HepG2 (cell line): ENCODE results near the gene DHRS7. TPM values are rescaled to one million over a fixed set of nuclear protein-coding genes. Genes with fewer than 3 reads are reported as not detected.

Source experiments
- BRD4 ChIP-seq: sonication (generic); formaldehyde crosslinking; IDR thresholded peaks from 2 replicates; pipeline ENCODE4 v1.4.0; 2020; ENCODE audit warnings: missing genetic modification reagents
- CAMTA2 ChIP-seq: sonication (generic); formaldehyde crosslinking; IDR thresholded peaks from 2 replicates; pipeline ENCODE4 v1.4.0; 2020; ENCODE audit warnings: mild to moderate bottlenecking, missing genetic modification reagents, borderline replicate concordance
- FOXO1 ChIP-seq: sonication (generic); formaldehyde crosslinking; IDR thresholded peaks from 2 replicates; pipeline ENCODE4 v1.4.0; 2020; ENCODE audit warnings: missing genetic modification reagents
- HMGA1 ChIP-seq: sonication (generic); formaldehyde crosslinking; conservative IDR thresholded peaks from 2 replicates; pipeline ENCODE4 v1.4.0; 2020; ENCODE audit warnings: missing genetic modification reagents
- JUN ChIP-seq: sonication (generic); formaldehyde crosslinking; IDR thresholded peaks from 2 replicates; pipeline ENCODE4 v1.4.0; 2020; ENCODE audit warnings: mild to moderate bottlenecking, missing genetic modification reagents
- MTA3 ChIP-seq: sonication (generic); formaldehyde crosslinking; IDR thresholded peaks from 2 replicates; pipeline ENCODE4 v1.4.0; 2020; ENCODE audit warnings: missing genetic modification reagents
- ZMYM3 ChIP-seq: sonication (generic); formaldehyde crosslinking; IDR thresholded peaks from 2 replicates; pipeline ENCODE4 v1.5.1; 2020; ENCODE audit warnings: mild to moderate bottlenecking, missing genetic modification reagents
- ZNF446 ChIP-seq: sonication (generic); formaldehyde crosslinking; IDR thresholded peaks from 2 replicates; pipeline ENCODE4 v1.5.0; 2020; ENCODE audit warnings: mild to moderate bottlenecking, missing genetic modification reagents
- ZNF558 ChIP-seq: sonication (generic); formaldehyde crosslinking; IDR thresholded peaks from 2 replicates; pipeline ENCODE4 v1.9.0; 2022; ENCODE audit warnings: mild to moderate bottlenecking, missing genetic modification reagents, borderline replicate concordance
- ZNF567 ChIP-seq: sonication (generic); formaldehyde crosslinking; IDR thresholded peaks from 2 replicates; pipeline ENCODE4 v1.8.1; 2023; ENCODE audit warnings: mild to moderate bottlenecking, missing genetic modification reagents, borderline replicate concordance
- ZNF850 ChIP-seq: sonication (generic); formaldehyde crosslinking; conservative IDR thresholded peaks from 2 replicates; pipeline ENCODE4 v1.9.0; 2021; ENCODE audit warnings: mild to moderate bottlenecking, missing genetic modification reagents
- polyA plus RNA-seq, 8 experiments: library from polyadenylated mRNA; depleted of rRNA in 3 of 8; stranded (reverse) in 7 of 8; unstranded in 1 of 8; fragments of >200 nt; fragmentation: Illumina TruSeq in 4 of 8; extraction: Trizol in 4 of 8; gene quantifications; 2 replicates each; pipeline versions ENCODE4 v1.2.1 to v1.2.3, GENCODE V29; 2011 to 2016; ENCODE audit warnings: low read depth in 4 of 8, missing spikeins in 1 of 8, mixed read lengths in 1 of 8; ENCODE audit not compliant: insufficient read depth in 1 of 8
- total RNA-seq, 5 experiments: library from RNA; depleted of rRNA; stranded (reverse); fragments of >200 nt; fragmentation: Illumina TruSeq; extraction: Trizol; gene quantifications; 2 replicates each; pipeline ENCODE4 v1.2.3, GENCODE V29; 2016; ENCODE audit warnings: low read depth in 1 of 5
- TF ChIP-seq, protein P1 (sequence below): sonication (generic); formaldehyde crosslinking; IDR thresholded peaks from 2 replicates; pipeline ENCODE4 v1.5.0; 2020; ENCODE audit warnings: mild to moderate bottlenecking, missing genetic modification reagents, borderline replicate concordance
- TF ChIP-seq, protein P2 (sequence below): sonication (generic); formaldehyde crosslinking; IDR thresholded peaks from 2 replicates; pipeline ENCODE4 v1.4.0; 2020; ENCODE audit warnings: missing genetic modification reagents
- TF ChIP-seq, protein P3 (sequence below): IDR thresholded peaks from 2 replicates; pipeline ENCODE4 v1.4.0; 2020; ENCODE audit warnings: mild to moderate bottlenecking, missing genetic modification reagents
- TF ChIP-seq, protein P4 (sequence below): sonication (generic); formaldehyde crosslinking; IDR thresholded peaks from 2 replicates; pipeline ENCODE4 v1.4.0; 2020; ENCODE audit warnings: missing genetic modification reagents, borderline replicate concordance

DHRS7 gene
- total and polyA plus RNA-seq, 2 of the 13 experiments (the other 11 are each of a cell fraction or from before 2014, with no cell fraction given) = 20.8 to 44.4 TPM

DNA sequence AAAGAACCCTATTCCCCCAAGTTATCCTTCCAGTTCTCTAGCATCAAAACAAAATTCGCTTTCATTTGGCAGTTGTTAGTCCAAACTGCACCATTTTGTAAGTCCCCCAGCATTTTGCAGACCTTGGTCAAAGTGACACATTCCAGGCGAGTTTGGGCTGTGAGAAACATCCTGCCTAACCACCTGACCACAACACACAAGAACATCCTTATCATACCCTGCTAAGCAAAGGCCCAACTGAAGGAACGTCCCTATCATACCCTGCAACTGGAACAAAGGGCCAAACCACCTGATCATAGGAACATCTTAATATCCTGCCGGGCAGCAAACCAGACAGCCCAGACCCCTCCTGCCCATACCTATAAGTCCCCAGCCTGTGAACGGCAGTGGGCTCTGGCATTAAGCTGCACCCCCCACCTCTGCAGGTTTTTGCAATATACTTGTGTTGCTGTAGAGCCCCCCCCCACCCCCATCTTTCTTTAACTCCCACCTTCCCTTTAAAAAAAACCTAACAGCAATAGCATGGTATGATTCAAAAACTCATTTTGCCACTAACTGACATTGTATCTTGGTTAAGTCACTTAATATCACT lies 70.8 kb downstream of the DHRS7 start (continued):
- TF ChIP-seq, protein P1, sequence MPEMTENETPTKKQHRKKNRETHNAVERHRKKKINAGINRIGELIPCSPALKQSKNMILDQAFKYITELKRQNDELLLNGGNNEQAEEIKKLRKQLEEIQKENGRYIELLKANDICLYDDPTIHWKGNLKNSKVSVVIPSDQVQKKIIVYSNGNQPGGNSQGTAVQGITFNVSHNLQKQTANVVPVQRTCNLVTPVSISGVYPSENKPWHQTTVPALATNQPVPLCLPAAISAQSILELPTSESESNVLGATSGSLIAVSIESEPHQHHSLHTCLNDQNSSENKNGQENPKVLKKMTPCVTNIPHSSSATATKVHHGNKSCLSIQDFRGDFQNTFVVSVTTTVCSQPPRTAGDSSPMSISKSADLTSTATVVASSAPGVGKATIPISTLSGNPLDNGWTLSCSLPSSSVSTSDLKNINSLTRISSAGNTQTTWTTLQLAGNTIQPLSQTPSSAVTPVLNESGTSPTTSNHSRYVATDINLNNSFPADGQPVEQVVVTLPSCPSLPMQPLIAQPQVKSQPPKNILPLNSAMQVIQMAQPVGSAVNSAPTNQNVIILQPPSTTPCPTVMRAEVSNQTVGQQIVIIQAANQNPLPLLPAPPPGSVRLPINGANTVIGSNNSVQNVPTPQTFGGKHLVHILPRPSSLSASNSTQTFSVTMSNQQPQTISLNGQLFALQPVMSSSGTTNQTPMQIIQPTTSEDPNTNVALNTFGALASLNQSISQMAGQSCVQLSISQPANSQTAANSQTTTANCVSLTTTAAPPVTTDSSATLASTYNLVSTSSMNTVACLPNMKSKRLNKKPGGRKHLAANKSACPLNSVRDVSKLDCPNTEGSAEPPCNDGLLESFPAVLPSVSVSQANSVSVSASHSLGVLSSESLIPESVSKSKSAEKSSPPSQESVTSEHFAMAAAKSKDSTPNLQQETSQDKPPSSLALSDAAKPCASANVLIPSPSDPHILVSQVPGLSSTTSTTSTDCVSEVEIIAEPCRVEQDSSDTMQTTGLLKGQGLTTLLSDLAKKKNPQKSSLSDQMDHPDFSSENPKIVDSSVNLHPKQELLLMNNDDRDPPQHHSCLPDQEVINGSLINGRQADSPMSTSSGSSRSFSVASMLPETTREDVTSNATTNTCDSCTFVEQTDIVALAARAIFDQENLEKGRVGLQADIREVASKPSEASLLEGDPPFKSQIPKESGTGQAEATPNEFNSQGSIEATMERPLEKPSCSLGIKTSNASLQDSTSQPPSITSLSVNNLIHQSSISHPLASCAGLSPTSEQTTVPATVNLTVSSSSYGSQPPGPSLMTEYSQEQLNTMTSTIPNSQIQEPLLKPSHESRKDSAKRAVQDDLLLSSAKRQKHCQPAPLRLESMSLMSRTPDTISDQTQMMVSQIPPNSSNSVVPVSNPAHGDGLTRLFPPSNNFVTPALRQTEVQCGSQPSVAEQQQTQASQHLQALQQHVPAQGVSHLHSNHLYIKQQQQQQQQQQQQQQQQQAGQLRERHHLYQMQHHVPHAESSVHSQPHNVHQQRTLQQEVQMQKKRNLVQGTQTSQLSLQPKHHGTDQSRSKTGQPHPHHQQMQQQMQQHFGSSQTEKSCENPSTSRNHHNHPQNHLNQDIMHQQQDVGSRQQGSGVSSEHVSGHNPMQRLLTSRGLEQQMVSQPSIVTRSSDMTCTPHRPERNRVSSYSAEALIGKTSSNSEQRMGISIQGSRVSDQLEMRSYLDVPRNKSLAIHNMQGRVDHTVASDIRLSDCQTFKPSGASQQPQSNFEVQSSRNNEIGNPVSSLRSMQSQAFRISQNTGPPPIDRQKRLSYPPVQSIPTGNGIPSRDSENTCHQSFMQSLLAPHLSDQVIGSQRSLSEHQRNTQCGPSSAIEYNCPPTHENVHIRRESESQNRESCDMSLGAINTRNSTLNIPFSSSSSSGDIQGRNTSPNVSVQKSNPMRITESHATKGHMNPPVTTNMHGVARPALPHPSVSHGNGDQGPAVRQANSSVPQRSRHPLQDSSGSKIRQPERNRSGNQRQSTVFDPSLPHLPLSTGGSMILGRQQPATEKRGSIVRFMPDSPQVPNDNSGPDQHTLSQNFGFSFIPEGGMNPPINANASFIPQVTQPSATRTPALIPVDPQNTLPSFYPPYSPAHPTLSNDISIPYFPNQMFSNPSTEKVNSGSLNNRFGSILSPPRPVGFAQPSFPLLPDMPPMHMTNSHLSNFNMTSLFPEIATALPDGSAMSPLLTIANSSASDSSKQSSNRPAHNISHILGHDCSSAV = no peak
- TF ChIP-seq, protein P2, sequence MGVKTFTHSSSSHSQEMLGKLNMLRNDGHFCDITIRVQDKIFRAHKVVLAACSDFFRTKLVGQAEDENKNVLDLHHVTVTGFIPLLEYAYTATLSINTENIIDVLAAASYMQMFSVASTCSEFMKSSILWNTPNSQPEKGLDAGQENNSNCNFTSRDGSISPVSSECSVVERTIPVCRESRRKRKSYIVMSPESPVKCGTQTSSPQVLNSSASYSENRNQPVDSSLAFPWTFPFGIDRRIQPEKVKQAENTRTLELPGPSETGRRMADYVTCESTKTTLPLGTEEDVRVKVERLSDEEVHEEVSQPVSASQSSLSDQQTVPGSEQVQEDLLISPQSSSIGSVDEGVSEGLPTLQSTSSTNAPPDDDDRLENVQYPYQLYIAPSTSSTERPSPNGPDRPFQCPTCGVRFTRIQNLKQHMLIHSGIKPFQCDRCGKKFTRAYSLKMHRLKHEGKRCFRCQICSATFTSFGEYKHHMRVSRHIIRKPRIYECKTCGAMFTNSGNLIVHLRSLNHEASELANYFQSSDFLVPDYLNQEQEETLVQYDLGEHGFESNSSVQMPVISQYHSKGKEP (CRISPR knock-in tag) = no peak
- TF ChIP-seq BRD4 (CRISPR knock-in tag) = no peak
- TF ChIP-seq, protein P3, sequence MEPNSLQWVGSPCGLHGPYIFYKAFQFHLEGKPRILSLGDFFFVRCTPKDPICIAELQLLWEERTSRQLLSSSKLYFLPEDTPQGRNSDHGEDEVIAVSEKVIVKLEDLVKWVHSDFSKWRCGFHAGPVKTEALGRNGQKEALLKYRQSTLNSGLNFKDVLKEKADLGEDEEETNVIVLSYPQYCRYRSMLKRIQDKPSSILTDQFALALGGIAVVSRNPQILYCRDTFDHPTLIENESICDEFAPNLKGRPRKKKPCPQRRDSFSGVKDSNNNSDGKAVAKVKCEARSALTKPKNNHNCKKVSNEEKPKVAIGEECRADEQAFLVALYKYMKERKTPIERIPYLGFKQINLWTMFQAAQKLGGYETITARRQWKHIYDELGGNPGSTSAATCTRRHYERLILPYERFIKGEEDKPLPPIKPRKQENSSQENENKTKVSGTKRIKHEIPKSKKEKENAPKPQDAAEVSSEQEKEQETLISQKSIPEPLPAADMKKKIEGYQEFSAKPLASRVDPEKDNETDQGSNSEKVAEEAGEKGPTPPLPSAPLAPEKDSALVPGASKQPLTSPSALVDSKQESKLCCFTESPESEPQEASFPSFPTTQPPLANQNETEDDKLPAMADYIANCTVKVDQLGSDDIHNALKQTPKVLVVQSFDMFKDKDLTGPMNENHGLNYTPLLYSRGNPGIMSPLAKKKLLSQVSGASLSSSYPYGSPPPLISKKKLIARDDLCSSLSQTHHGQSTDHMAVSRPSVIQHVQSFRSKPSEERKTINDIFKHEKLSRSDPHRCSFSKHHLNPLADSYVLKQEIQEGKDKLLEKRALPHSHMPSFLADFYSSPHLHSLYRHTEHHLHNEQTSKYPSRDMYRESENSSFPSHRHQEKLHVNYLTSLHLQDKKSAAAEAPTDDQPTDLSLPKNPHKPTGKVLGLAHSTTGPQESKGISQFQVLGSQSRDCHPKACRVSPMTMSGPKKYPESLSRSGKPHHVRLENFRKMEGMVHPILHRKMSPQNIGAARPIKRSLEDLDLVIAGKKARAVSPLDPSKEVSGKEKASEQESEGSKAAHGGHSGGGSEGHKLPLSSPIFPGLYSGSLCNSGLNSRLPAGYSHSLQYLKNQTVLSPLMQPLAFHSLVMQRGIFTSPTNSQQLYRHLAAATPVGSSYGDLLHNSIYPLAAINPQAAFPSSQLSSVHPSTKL = peak; percentile 57
- no peak for TF ChIP-seq MTA3 (CRISPR knock-in tag)
- TF ChIP-seq, protein P4, sequence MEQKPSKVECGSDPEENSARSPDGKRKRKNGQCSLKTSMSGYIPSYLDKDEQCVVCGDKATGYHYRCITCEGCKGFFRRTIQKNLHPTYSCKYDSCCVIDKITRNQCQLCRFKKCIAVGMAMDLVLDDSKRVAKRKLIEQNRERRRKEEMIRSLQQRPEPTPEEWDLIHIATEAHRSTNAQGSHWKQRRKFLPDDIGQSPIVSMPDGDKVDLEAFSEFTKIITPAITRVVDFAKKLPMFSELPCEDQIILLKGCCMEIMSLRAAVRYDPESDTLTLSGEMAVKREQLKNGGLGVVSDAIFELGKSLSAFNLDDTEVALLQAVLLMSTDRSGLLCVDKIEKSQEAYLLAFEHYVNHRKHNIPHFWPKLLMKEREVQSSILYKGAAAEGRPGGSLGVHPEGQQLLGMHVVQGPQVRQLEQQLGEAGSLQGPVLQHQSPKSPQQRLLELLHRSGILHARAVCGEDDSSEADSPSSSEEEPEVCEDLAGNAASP = no peak
- peak; percentile 64; the same call in 1 of the 2 replicates for TF ChIP-seq FOXO1
- no peak for TF ChIP-seq ZNF850
- TF ChIP-seq CAMTA2 (CRISPR knock-in tag) = no peak
- no peak for TF ChIP-seq ZNF446 (CRISPR knock-in tag)
- no peak for TF ChIP-seq ZNF567
- TF ChIP-seq ZMYM3 (CRISPR knock-in tag) = no peak
- TF ChIP-seq JUN = peak; percentile 95
- no peak for TF ChIP-seq ZNF558 (CRISPR knock-in tag)
- no peak for TF ChIP-seq HMGA1 (CRISPR knock-in tag)
